Heart right ventricle (tissue), 16 donors: ENCODE measurements around the gene CDK6. TPM values are rescaled to one million over a fixed set of nuclear protein-coding genes. Genes with fewer than 3 reads are reported as not detected.

Experiments used
- ATAC-seq, 8 donors: fragments of 200-7000 bp; cut with Tn5 transposase; one replicate each; pipeline ENCODE4 v1.9.1; 2020; ENCODE audit warnings: mild to moderate bottlenecking in 8 of 8, moderate library complexity in 8 of 8, moderate number of reproducible peaks in 1 of 8
- DNase-seq, 2 donors: peaks; one replicate each; pipeline ENCODE4 v3.0.0-alpha.2; 2020
- H3K27ac ChIP-seq, 10 donors: fragments of 200-600 bp; sonication (generic) in 2 of 10; one replicate each; pipeline versions ENCODE4 v1.5.0 to v1.8.0; 2020 to 2022; ENCODE audit warnings: mild to moderate bottlenecking in 3 of 10
- H3K27me3 ChIP-seq, 7 donors: fragments of 200-600 bp; one replicate each; pipeline ENCODE4 v1.8.0; 2021 to 2022; ENCODE audit warnings: mild to moderate bottlenecking in 2 of 7
- H3K36me3 ChIP-seq, 9 donors: fragments of 200-600 bp; sonication (generic) in 1 of 9; one replicate each; pipeline versions ENCODE4 v1.5.0 to v1.8.0; 2020 to 2022; ENCODE audit warnings: mild to moderate bottlenecking in 2 of 9
- H3K4me1 ChIP-seq, 9 donors: fragments of 200-600 bp; sonication (generic) in 1 of 9; one replicate each; pipeline versions ENCODE4 v1.5.0 to v1.8.0; 2020 to 2022; ENCODE audit warnings: mild to moderate bottlenecking in 4 of 9
- H3K4me3 ChIP-seq, 10 donors: fragments of 200-600 bp; sonication (generic) in 2 of 10; one replicate each; pipeline versions ENCODE4 v1.5.0 to v1.8.0; 2020 to 2022; ENCODE audit warnings: mild to moderate bottlenecking in 7 of 10, moderate library complexity in 2 of 10
- H3K9me3 ChIP-seq, 11 donors: fragments of 200-600 bp in 10 of 11; sonication (generic) in 2 of 11; one replicate each; pipeline versions ENCODE4 v1.5.0 to v1.8.0; 2013 to 2022; ENCODE audit warnings: mild to moderate bottlenecking in 2 of 11, control low read depth in 1 of 11, moderate library complexity in 1 of 11
- CTCF ChIP-seq, 9 donors: fragments of 200-600 bp; sonication (generic) in 2 of 9; IDR thresholded peaks; one replicate each; pipeline versions ENCODE4 v1.5.0 to v1.8.0; 2021 to 2022; ENCODE audit warnings: antibody characterized with exemption in 9 of 9, mild to moderate bottlenecking in 5 of 9, moderate library complexity in 1 of 9
- WGBS, 2 donors: extraction: QIAGEN DNeasy Blood & Tissue Kit; methylation state at CpG; one replicate each; pipeline ENCODE4 v1.1.7; 2013; ENCODE audit warnings: inconsistent platforms in 1 of 2; 5-methylcytosine and 5-hydroxymethylcytosine counted together
- intact Hi-C, 10 donors: fragments of 100-400 bp; cut with DNase I; formaldehyde crosslinking; loops; one replicate each; pipeline versions ENCODE4 v1.11.1 to v1.14.2; 2022
- polyA plus RNA-seq, 2 donors: library from polyadenylated mRNA; stranded (reverse); fragments of 200-250 nt; gene quantifications; one replicate each; pipeline ENCODE4 v1.2.3, GENCODE V29; 2013
- total RNA-seq, 10 donors: library from RNA; stranded (reverse); fragmentation: NEBNext Ultra II Directional in 3 of 10; extraction: Animal tissue kit (Norgen Biotek cat#: 25700) in 3 of 10; gene quantifications; one replicate each; pipeline versions ENCODE4 v1.2.1 to v1.2.4, GENCODE V29; 2021 to 2023
- donor health status: Arrhythmogenic right ventricular cardiomyopathy.
- donor health status: ischemic (EF 13 %, LVEDD 7.1; RV severe dilation, severe dysfunction).
- donor health status: healthy with polysubstance abuse.
- donor health status: DM: no; HTN: yes; CAD: no.
- donor health status: DM: no; HTN: no; CAD: no.
- donor health status: ischemic (EF 25% LVEDD 6.9; RV normal size, moderate dysfunction).
- donor health status: ischemic (EF 25% LVEDD 5.7; RV mildly dilated, moderate dysfunction).
- donor health status: healthy.
- donor health status: DM: yes; HTN: yes; CAD: no.
- donor health status: Ischemic cardiomyopathy.
- donor health status: ischemic (EF 35%, LVEDD 5.7; RV mildly dilated, moderate dysfunction).
- donor health status: nonischemic (EF 11% LVEDD 7.7; RV severe dilation, severe dysfunction).
- donor health status: DM: yes; HTN: yes; CAD: no.
- donor health status: PGD.
- donor health status: ischemic (EF 29% LVEDD 5.4; RV normal size, mild dysfunction).
- donor health status: nonischemic (EF 23%, LVEDD 6.1; RV moderate dilation, normal function).

The CDK6 gene
- total and polyA plus RNA-seq, 12 donors: 2.6 to 31.5 (median 16.4) TPM

DNA sequence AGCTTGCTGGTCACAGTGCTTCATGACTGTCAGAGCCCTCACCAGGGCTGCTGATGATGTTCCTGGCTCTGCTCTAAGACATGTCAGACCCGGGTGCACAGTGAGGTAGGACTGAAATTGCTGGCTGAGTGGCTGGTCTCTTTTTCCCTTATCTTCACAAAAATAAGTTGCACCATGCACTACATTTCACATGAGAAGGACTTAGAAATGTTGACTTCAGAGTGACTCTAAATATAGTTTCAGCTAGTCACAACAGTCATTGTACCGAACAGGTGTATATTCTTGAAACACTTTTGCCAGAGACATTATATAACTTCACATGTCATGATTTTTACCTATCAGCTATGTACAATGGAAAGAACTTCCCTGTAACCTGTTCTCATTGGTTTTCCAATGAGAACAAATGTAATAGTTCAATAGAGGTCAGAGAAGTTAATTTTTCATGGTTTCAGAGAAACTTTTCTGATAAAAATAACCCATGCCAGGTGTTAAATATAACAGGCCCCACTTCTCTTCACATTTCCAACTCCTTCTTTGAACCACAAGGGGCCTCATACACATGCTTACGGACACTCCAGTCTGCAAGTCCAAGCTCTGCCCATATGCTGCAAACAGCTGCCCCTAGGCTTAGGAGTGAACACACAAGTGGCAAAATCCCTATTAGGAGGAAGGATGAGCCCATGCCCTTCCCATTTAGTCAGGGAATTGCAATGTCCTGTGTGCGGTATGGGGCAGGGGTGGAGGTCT, 115.6 kb downstream of the CDK6 start:
- H3K27me3 ChIP-seq: no peaks in the 10 kb centered on the region
- DNase-seq (no peak), ATAC-seq (no peak)
- intact Hi-C loops: loop anchor here in 1 of 10 donors (5.0 to 10.0 kb wide), 2 partner anchors 62 to 114 kb away; partner anchors contain the start of gene CDK6
- no peaks in the 10 kb centered on the region for H3K9me3 ChIP-seq
- H3K36me3 ChIP-seq: peaks cover 0 to 14% (median 0%) of the 10 kb centered on the region in 9 donors
- no peak overlapping the region for H3K4me3 ChIP-seq
- H3K27ac ChIP-seq: peak overlapping the region in 2 of 10 donors; percentile 82 to 94
- peaks cover 3 to 61% (median 47%) of the 10 kb centered on the region in 9 donors for H3K4me1 ChIP-seq
- 74 to 84% methylated on average over 4 of the region's 4 CpGs for WGBS, 2 donors
- TF ChIP-seq CTCF (IDR thresholded peaks at IDR 0.05): no peak

GRCh38 chr7:92717993-92718716, 118.2 kb downstream of the CDK6 start:
- intact Hi-C loops: loop anchor here in 2 of 10 donors (5.0 kb wide), 2 partner anchors 74 to 114 kb away; no protein-coding TSS in a partner anchor
- peak; percentile 24 to 80 for DNase-seq

GRCh38 chr7:92717623-92717992, 118.8 kb downstream of the CDK6 start:
- no peaks in the 10 kb centered on the region for H3K9me3 ChIP-seq
- peak in 3 of 8 donors; percentile 2 to 25 (median 18) for ATAC-seq
- no peak for DNase-seq
- no peak for TF ChIP-seq CTCF (IDR thresholded peaks at IDR 0.05)
- peak overlapping the region in 9 of 10 donors; percentile 14 to 57 (median 42) for H3K4me3 ChIP-seq
- intact Hi-C loops: loop anchor here in 2 of 10 donors (5.0 kb wide), 2 partner anchors 75 to 115 kb away; no protein-coding TSS in a partner anchor
- H3K27ac ChIP-seq: peak overlapping the region; percentile 24 to 94 (median 88)
- no peaks in the 10 kb centered on the region for H3K27me3 ChIP-seq
- H3K4me1 ChIP-seq: peaks cover 0 to 49% (median 25%) of the 10 kb centered on the region in 9 donors
- no peaks in the 10 kb centered on the region for H3K36me3 ChIP-seq
- WGBS, 2 donors: 52 to 65% methylated on average over 7 of the region's 7 CpGs

More at GRCh38 chr7:92717993-92718716, 118.2 kb downstream of the CDK6 start:
- WGBS, 2 donors: 56 to 59% methylated on average over 18 of the region's 18 CpGs
- Histone ChIP-seq H3K4me1 (peaks cover under 1 to 54% (median 30%) of the 10 kb centered on the region in 9 donors), H3K4me3 (peak overlapping the region in 9 of 10 donors; percentile 14 to 57 (median 42)), H3K9me3 (no peaks in the 10 kb centered on the region), H3K27ac (peak overlapping the region; percentile 78 to 94 (median 88)), H3K27me3 (no peaks in the 10 kb centered on the region), H3K36me3 (no peaks in the 10 kb centered on the region)
- ATAC-seq: peak; percentile 80 to 95 (median 92)
- no peak for TF ChIP-seq CTCF (IDR thresholded peaks at IDR 0.05)
